ENCODE measurements around the gene SERP2. TPM values are rescaled to one million over a fixed set of nuclear protein-coding genes. Genes with fewer than 3 reads are reported as not detected.

SERP2 gene
- total RNA-seq, 2 experiments from 2014 or later, result not detected

- no peaks in the 10 kb centered on the region for H3K4me1 Mint-ChIP-seq
Observed at GRCh38 chr13:44385847-44386246, 12.2 kb downstream of the SERP2 start.

GRCh38 chr13:44386913-44387556 is 13.4 kb downstream of the SERP2 start:
- Mint-ChIP-seq H3K27ac (no peak overlapping the region), H3K9me3 (no peaks in the 10 kb centered on the region), H3K4me1 (no peaks in the 10 kb centered on the region), H3K27me3 (peaks cover 18% of the 10 kb centered on the region), H3K4me3 (no peak overlapping the region), H3K36me3 (ENCODE audit: low read depth) (no peaks in the 10 kb centered on the region)
- ChIA-PET POLR2A (no interaction called here), CTCF (no interaction called here)
- DNase-seq, result no peak

More at GRCh38 chr13:44385847-44386246, 12.2 kb downstream of the SERP2 start:
- Mint-ChIP-seq H3K9me3 (no peaks in the 10 kb centered on the region), H3K4me3 (no peak overlapping the region), H3K27ac (no peak overlapping the region), H3K27me3 (peaks cover 17% of the 10 kb centered on the region), H3K36me3 (ENCODE audit: low read depth) (no peaks in the 10 kb centered on the region)
- DNase-seq, result no peak
- ChIA-PET POLR2A (no interaction called here), CTCF (no interaction called here)

- no peaks in the 10 kb centered on the region for H3K4me1 Mint-ChIP-seq
- H3K9me3 Mint-ChIP-seq, result no peaks in the 10 kb centered on the region
- no peak overlapping the region for H3K4me3 Mint-ChIP-seq
- H3K36me3 Mint-ChIP-seq (ENCODE audit: low read depth), result no peaks in the 10 kb centered on the region
- POLR2A ChIA-PET, result no interaction called here
- peaks cover 29% of the 10 kb centered on the region for H3K27me3 Mint-ChIP-seq
- CTCF ChIA-PET, result no interaction called here
- no peak for DNase-seq
- H3K27ac Mint-ChIP-seq, result no peak overlapping the region
Observed at GRCh38 chr13:44388427-44389059, 14.9 kb downstream of the SERP2 start.

GRCh38 chr13:44389060-44389666 is 15.5 kb downstream of the SERP2 start:
- peaks cover 29% of the 10 kb centered on the region for H3K27me3 Mint-ChIP-seq
- no peaks in the 10 kb centered on the region for H3K9me3 Mint-ChIP-seq
- no peaks in the 10 kb centered on the region for H3K36me3 Mint-ChIP-seq (ENCODE audit: low read depth)
- ChIA-PET CTCF (no interaction called here), POLR2A (no interaction called here)
- DNase-seq, result no peak
- no peak overlapping the region for H3K27ac Mint-ChIP-seq
- H3K4me1 Mint-ChIP-seq, result no peaks in the 10 kb centered on the region
- no peak overlapping the region for H3K4me3 Mint-ChIP-seq

GRCh38 chr13:44389876-44390275 is 16.3 kb downstream of the SERP2 start:
- DNase-seq, result no peak
- CTCF ChIA-PET, result no interaction called here
- Mint-ChIP-seq H3K36me3 (ENCODE audit: low read depth) (no peaks in the 10 kb centered on the region), H3K27me3 (peaks cover 26% of the 10 kb centered on the region), H3K4me3 (no peak overlapping the region), H3K4me1 (no peaks in the 10 kb centered on the region), H3K27ac (no peak overlapping the region), H3K9me3 (no peaks in the 10 kb centered on the region)
- POLR2A ChIA-PET, result no interaction called here

- no peak overlapping the region for H3K4me3 Mint-ChIP-seq
- H3K27ac Mint-ChIP-seq, result no peak overlapping the region
- no peaks in the 10 kb centered on the region for H3K9me3 Mint-ChIP-seq
- peaks cover 23% of the 10 kb centered on the region for H3K27me3 Mint-ChIP-seq
- no peak for DNase-seq
- CTCF ChIA-PET, result no interaction called here
- H3K4me1 Mint-ChIP-seq, result no peaks in the 10 kb centered on the region
- POLR2A ChIA-PET, result no interaction called here
- H3K36me3 Mint-ChIP-seq (ENCODE audit: low read depth), result no peaks in the 10 kb centered on the region
Observed at GRCh38 chr13:44393391-44393790, 19.8 kb downstream of the SERP2 start.

GRCh38 chr13:44394658-44395057 is 21.0 kb downstream of the SERP2 start:
- Mint-ChIP-seq H3K4me1 (no peaks in the 10 kb centered on the region), H3K27me3 (peaks cover 25% of the 10 kb centered on the region), H3K27ac (no peak overlapping the region), H3K36me3 (ENCODE audit: low read depth) (no peaks in the 10 kb centered on the region), H3K4me3 (no peak overlapping the region), H3K9me3 (no peaks in the 10 kb centered on the region)
- no peak for DNase-seq
- POLR2A ChIA-PET, result no interaction called here
- CTCF ChIA-PET, result interaction anchor here (0.6 kb wide), 1 partner anchor 348 kb away, joined by 6 read pairs; no protein-coding TSS in a partner anchor

- DNase-seq, result no peak
- Mint-ChIP-seq H3K27me3 (peaks cover 18% of the 10 kb centered on the region), H3K36me3 (ENCODE audit: low read depth) (no peaks in the 10 kb centered on the region), H3K27ac (no peak overlapping the region), H3K4me3 (no peak overlapping the region), H3K9me3 (no peaks in the 10 kb centered on the region), H3K4me1 (no peaks in the 10 kb centered on the region)
- ChIA-PET POLR2A (no interaction called here), CTCF (no interaction called here)
Observed at GRCh38 chr13:44395976-44396694, 22.5 kb downstream of the SERP2 start.

GRCh38 chr13:44396701-44397580 is 23.3 kb downstream of the SERP2 start:
- POLR2A ChIA-PET, result no interaction called here
- H3K27me3 Mint-ChIP-seq, result peaks cover 18% of the 10 kb centered on the region
- no peak overlapping the region for H3K4me3 Mint-ChIP-seq
- H3K4me1 Mint-ChIP-seq, result no peaks in the 10 kb centered on the region
- H3K27ac Mint-ChIP-seq, result no peak overlapping the region
- no peaks in the 10 kb centered on the region for H3K9me3 Mint-ChIP-seq
- CTCF ChIA-PET, result no interaction called here
- DNase-seq, result no peak
- H3K36me3 Mint-ChIP-seq (ENCODE audit: low read depth), result no peaks in the 10 kb centered on the region

- CTCF ChIA-PET, result no interaction called here
- no peaks in the 10 kb centered on the region for H3K36me3 Mint-ChIP-seq (ENCODE audit: low read depth)
Observed at GRCh38 chr13:44397766-44398223, 24.2 kb downstream of the SERP2 start.

GRCh38 chr13:44398606-44399005 is 25.0 kb downstream of the SERP2 start:
- Mint-ChIP-seq H3K9me3 (no peaks in the 10 kb centered on the region), H3K27ac (no peak overlapping the region), H3K4me1 (no peaks in the 10 kb centered on the region), H3K27me3 (peaks cover 8% of the 10 kb centered on the region), H3K36me3 (ENCODE audit: low read depth) (no peaks in the 10 kb centered on the region), H3K4me3 (no peak overlapping the region)
- POLR2A ChIA-PET, result no interaction called here
- DNase-seq, result no peak
- CTCF ChIA-PET, result no interaction called here

More at GRCh38 chr13:44397766-44398223, 24.2 kb downstream of the SERP2 start:
- H3K9me3 Mint-ChIP-seq, result no peaks in the 10 kb centered on the region
- H3K27me3 Mint-ChIP-seq, result peaks cover 11% of the 10 kb centered on the region
- no peak for DNase-seq
- POLR2A ChIA-PET, result no interaction called here
- no peak overlapping the region for H3K27ac Mint-ChIP-seq
- H3K4me3 Mint-ChIP-seq, result no peak overlapping the region
- H3K4me1 Mint-ChIP-seq, result no peaks in the 10 kb centered on the region

- no peak overlapping the region for H3K27ac Mint-ChIP-seq
- H3K27me3 Mint-ChIP-seq, result peaks cover 9% of the 10 kb centered on the region
- H3K4me3 Mint-ChIP-seq, result no peak overlapping the region
- no peaks in the 10 kb centered on the region for H3K36me3 Mint-ChIP-seq (ENCODE audit: low read depth)
- ChIA-PET CTCF (no interaction called here), POLR2A (no interaction called here)
- no peaks in the 10 kb centered on the region for H3K4me1 Mint-ChIP-seq
- no peak for DNase-seq
- no peaks in the 10 kb centered on the region for H3K9me3 Mint-ChIP-seq
Observed at GRCh38 chr13:44399074-44399473, 25.4 kb downstream of the SERP2 start.

GRCh38 chr13:44400736-44401135 is 27.1 kb downstream of the SERP2 start:
- H3K9me3 Mint-ChIP-seq, result no peaks in the 10 kb centered on the region
- peaks cover 8% of the 10 kb centered on the region for H3K27me3 Mint-ChIP-seq
- H3K4me3 Mint-ChIP-seq, result no peak overlapping the region
- ChIA-PET POLR2A (no interaction called here), CTCF (no interaction called here)
- H3K36me3 Mint-ChIP-seq (ENCODE audit: low read depth), result no peaks in the 10 kb centered on the region
- no peak overlapping the region for H3K27ac Mint-ChIP-seq
- H3K4me1 Mint-ChIP-seq, result no peaks in the 10 kb centered on the region
- no peak for DNase-seq

Measured in activated CD4-positive, alpha-beta memory T cell treated with anti-CD3 and anti-CD28 coated beads, Interleukin-2, amount 10 ng/mL, durations not matched to agents 7 days and 5 days (primary cell).